ENCODE data around the gene RAB6B. TPM values are rescaled to one million over a fixed set of nuclear protein-coding genes. Genes with fewer than 3 reads are reported as not detected.

The RAB6B gene
- total RNA-seq (2022; extraction: Qiagen RNA extraction) = 1.7 to 2.4 TPM (median 2.3 TPM) in 5 replicates

DNA sequence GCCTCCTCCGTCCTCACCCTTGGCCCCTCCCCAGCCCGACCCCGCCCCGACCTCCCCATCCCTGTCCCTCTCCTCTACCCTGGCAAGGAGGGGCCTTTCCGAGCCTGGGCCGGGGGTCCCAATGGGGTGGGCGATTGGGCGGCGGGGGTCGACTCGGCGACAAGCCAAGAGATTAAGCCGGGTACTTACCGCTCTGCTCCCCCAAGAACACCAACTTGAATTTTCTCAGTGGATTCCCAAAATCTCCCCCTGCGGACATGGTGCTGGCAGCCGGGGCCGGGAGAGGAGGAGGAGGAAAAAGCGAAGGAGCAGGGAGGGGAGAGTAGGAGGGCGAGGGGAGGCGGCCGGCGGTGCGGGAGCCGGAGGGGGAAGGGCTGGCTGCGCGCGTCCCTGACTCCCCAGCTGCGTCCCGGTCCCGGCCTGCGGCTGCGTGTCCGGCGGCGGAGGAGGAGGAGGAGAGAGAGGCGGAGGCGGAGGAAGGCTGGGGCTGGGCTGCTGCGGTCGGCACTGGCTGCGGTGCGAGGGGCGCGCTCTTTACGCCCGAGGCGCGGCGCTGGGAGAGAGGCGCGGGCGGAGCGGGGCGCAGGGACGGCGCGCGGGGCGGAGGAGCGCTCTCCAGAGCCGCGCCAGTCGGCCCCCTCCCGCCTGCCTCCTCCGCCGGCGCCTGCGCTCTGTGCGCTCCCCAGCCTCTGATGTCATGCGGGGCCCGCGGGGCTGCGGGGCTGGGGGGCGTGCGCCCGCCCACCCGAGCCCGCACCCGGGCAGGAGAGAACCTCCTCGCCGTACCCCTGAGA lies at the start of gene RAB6B:
Gene RAB6B (minus strand): TSS at position 675 of the 794 bp plus-strand sequence. CDS start 416 bp downstream, at position 259.

GRCh38 chr3:133805702-133806475 lies 89.8 kb downstream of the RAB6B start, which contains the start of gene SRPRB:
SRPRB (plus strand) TSS chr3:133805815; CDS start chr3:133805849, 34 bp downstream.

Other genes with a start within 250 kb of the RAB6B start
- 19.3 to 24.9 TPM (median 23.5 TPM) in 5 replicates for gene TOPBP1, start 233.9 kb downstream of the RAB6B start, total RNA-seq (2022; extraction: Qiagen RNA extraction)
- 0.34 to 1.5 TPM (median 0.66 TPM) in 5 replicates for gene TF, start 149.5 kb downstream of the RAB6B start, total RNA-seq (2022; extraction: Qiagen RNA extraction)
- gene SRPRB, start 90.1 kb downstream of the RAB6B start, total RNA-seq (2022; extraction: Qiagen RNA extraction) = 53.9 to 60.3 TPM (median 57.7 TPM) in 5 replicates
- gene SLCO2A1, start 134.0 kb upstream of the RAB6B start, total RNA-seq (2022; extraction: Qiagen RNA extraction) = 0.02 to 0.44 TPM (median 0.15 TPM) in 5 replicates